Kidney epithelial cell (primary cell): ENCODE results near the gene KRTAP5-9. TPM values are rescaled to one million over a fixed set of nuclear protein-coding genes. Genes with fewer than 3 reads are reported as not detected.
A peak's percentile ranks its signal among the peaks of the same experiment; 100 is the strongest.
"Not testable (repeated sequence)": the region's sequence is repeated elsewhere in the genome, so short reads cannot be mapped to it uniquely, and the experiment has no call there.

Experiments
- DNase-seq: peaks from one replicate; pipeline ENCODE4 v3.0.0-alpha.2; 2010; ENCODE audit warnings: low read depth
- H3K27me3 ChIP-seq: 2 replicates; pipeline ENCODE4 v1.6.0; 2011; ENCODE audit warnings: low read length; ENCODE audit not compliant: control insufficient read depth, insufficient read depth
- H3K36me3 ChIP-seq: 2 replicates; pipeline ENCODE4 v1.5.1; 2011; ENCODE audit warnings: low read length; ENCODE audit not compliant: control insufficient read depth, insufficient read depth
- H3K4me3 ChIP-seq: 2 replicates; pipeline ENCODE4 v1.5.1; 2011; ENCODE audit warnings: low read depth, mild to moderate bottlenecking, control low read depth, low read length
- total RNA-seq: library from RNA; depleted of rRNA; stranded (reverse); fragments of >200 nt; gene quantifications from 2 replicates; pipeline ENCODE4 v1.2.3, GENCODE V29; 2015
- TF ChIP-seq, protein P1 (sequence below): IDR thresholded peaks from 2 replicates; pipeline ENCODE4 v1.5.1; 2011; ENCODE audit warnings: mild to moderate bottlenecking, moderate library complexity, low read length, control low read depth, inconsistent platforms; ENCODE audit not compliant: insufficient read depth, poor library complexity, severe bottlenecking

The KRTAP5-9 gene
- total RNA-seq, 1 donor from 2014 or later: not detected

DNA sequence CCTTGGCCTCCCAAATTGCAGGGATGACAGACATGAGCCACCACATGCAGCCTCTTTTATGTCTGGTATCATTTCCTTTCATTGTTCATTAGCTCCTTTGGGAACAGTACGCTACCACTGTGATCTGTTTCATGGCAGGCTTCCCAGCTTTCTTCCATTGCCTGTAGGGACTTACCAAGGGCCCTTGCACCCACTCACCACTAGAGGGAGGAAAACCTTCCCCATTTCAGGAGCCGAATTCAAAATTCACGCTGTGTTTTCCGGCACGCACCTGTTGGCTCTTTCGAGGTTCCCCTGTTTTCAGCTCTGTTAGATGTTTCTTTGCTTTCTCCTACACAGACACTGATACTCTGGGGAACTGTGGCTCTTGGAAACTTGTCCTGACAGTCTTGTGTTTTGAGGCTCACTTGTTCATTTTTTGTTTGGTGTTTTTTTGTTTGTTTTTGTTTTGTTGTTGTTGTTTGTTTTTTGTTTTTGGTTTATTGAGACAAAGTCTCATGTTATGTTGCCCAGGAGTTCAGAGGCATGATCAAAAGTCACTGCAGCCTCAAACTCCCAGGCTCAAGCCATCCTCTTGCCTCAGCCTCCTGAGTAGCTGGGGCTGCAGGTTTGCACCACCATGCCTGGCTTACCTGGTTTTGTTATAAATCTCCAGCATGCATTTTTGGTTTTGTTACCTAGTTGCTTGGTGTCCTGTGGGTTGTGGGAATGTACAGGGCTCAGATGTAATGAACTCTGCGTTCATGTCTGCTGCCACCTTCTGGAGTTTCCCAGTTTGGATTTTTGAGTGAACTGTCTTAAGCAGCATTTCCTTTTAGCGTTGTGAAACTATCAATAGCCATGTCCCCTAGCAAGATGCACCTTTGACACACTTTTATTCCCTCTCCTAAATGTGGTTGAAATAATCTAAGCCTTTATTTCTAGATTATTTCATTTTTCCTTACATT is 32.1 kb downstream of the KRTAP5-9 start:
- peaks cover 9% of the 10 kb centered on the region for H3K27me3 ChIP-seq
- no peak overlapping the region for H3K4me3 ChIP-seq
- no peak for DNase-seq
- H3K36me3 ChIP-seq: no peaks in the 10 kb centered on the region
- TF ChIP-seq, protein P1, sequence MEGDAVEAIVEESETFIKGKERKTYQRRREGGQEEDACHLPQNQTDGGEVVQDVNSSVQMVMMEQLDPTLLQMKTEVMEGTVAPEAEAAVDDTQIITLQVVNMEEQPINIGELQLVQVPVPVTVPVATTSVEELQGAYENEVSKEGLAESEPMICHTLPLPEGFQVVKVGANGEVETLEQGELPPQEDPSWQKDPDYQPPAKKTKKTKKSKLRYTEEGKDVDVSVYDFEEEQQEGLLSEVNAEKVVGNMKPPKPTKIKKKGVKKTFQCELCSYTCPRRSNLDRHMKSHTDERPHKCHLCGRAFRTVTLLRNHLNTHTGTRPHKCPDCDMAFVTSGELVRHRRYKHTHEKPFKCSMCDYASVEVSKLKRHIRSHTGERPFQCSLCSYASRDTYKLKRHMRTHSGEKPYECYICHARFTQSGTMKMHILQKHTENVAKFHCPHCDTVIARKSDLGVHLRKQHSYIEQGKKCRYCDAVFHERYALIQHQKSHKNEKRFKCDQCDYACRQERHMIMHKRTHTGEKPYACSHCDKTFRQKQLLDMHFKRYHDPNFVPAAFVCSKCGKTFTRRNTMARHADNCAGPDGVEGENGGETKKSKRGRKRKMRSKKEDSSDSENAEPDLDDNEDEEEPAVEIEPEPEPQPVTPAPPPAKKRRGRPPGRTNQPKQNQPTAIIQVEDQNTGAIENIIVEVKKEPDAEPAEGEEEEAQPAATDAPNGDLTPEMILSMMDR: peak; percentile 90

DNA sequence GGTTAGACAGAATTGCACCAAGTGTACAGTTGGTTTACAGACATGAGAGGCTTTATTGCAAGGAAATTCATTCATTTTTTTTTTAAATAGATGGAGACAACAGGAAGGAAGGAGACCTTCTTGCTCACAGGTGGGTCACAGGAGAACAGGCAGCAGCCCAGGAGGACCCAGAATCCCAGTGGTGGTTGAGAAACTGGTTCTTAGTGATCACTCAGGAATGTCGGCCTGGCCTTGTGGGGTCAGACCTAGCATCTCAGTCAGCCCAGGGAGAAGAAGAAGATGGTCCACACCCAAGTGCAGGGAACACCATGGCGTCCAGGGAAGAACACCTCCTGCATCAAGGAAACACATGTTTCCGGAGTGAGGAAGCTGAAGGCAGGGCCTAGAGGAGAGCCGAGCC is 33.6 kb downstream of the KRTAP5-9 start:
- no peak for DNase-seq
- no peak overlapping the region for H3K4me3 ChIP-seq
- peaks cover 8% of the 10 kb centered on the region for H3K27me3 ChIP-seq
- TF ChIP-seq, protein P1: no peak
- H3K36me3 ChIP-seq: no peaks in the 10 kb centered on the region

DNA sequence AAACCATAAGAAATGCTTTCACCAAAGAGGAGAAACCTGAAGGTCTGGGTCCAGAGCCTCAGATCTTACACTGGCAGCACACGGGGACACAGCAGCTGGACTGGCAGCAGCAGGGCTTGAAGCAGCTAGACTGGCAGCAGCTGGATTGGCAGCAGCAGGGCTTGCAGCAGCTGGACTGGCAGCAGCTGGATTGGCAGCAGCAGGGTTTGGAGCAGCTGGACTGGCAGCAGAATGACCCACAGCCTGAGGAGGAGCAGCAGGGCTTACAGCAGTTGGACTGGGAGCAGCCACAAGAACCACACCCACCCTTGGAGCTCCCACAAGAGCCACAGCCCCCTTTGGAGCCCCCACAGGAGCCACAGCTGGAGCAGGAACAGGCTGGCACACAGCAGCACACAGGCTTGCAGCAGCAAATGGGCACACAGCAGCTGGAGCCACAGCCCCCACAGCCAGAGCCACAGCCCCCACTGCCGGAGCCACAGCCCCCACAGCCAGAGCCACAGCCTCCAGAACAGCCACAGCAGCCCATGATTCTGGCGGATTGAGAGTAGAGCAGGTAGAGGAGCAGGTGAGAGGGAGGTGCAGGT is 34.2 kb downstream of the KRTAP5-9 start, which contains the start of gene KRTAP5-11:
Gene KRTAP5-11 (minus strand): TSS at position 567 of the 587 bp plus-strand sequence. CDS start 38 bp downstream, at position 529.
- H3K4me3 ChIP-seq: no peak within 1 kb of the TSS
- TF ChIP-seq, protein P1: no peak
- H3K27me3 ChIP-seq: peaks cover 8% of the 10 kb centered on the region
- DNase-seq: no peak
- H3K36me3 ChIP-seq: no peaks in the 10 kb centered on the region

DNA sequence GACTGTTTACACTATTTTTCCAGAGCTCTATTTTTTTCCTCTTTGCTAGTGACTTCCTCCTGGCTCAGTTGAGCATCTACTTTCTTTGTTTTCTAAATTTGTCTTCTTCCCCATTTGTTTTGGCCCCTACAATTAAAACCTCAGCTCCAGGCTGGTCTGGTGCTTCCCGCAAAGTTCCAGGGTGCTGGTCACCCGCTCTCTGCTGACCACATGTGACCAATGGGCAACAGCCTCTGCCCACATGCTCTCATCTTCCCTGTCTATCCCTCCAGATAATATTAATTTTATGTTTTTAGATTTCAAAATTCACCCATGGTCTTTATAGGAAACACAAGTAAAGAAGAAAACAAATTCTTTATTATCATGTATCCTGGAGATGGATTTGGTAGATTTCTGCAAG is 34.7 kb downstream of the KRTAP5-9 start:
- not testable (repeated sequence) for H3K27me3 ChIP-seq, H3K36me3 ChIP-seq, H3K4me3 ChIP-seq, DNase-seq

DNA sequence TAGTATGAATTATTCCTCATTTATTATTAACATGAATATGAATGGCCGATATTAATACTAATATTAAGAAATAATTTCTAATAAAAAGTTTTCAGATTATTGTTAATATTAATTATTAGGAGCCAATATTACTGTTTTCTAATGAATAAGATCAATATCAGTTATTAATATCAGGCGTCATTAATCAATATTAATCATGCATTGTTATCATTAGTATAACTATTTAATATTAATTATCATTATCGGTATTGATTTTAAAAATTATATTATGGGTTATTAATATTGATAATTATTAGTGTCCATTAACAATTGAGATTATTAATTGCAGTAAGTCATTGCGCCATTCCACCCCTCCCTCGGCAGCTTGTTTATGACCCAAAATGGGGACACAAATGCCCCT is 37.5 kb downstream of the KRTAP5-9 start:
- H3K27me3 ChIP-seq, DNase-seq, H3K4me3 ChIP-seq, H3K36me3 ChIP-seq: not testable (repeated sequence)

DNA sequence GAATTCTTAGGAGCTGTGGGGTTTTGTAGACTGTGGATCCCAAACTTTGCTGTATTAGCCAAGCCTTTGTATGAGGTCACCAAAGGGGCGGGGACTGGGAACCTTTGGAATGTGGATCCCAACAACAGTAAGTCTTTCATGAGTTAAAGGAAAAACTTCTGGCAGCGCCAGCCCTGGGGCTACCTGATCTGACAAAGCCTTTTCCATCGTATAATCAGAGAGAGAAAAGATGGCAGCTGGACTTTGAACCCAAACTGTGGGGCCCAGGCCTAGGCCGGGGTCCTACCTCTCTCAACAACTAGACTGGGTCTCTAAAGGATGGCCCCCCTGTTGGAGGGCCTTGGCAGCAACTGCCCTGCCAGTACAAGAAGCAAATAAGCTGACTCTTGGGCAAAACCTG is 40.1 kb downstream of the KRTAP5-9 start:
- DNase-seq, H3K4me3 ChIP-seq, H3K27me3 ChIP-seq, H3K36me3 ChIP-seq: not testable (repeated sequence)

DNA sequence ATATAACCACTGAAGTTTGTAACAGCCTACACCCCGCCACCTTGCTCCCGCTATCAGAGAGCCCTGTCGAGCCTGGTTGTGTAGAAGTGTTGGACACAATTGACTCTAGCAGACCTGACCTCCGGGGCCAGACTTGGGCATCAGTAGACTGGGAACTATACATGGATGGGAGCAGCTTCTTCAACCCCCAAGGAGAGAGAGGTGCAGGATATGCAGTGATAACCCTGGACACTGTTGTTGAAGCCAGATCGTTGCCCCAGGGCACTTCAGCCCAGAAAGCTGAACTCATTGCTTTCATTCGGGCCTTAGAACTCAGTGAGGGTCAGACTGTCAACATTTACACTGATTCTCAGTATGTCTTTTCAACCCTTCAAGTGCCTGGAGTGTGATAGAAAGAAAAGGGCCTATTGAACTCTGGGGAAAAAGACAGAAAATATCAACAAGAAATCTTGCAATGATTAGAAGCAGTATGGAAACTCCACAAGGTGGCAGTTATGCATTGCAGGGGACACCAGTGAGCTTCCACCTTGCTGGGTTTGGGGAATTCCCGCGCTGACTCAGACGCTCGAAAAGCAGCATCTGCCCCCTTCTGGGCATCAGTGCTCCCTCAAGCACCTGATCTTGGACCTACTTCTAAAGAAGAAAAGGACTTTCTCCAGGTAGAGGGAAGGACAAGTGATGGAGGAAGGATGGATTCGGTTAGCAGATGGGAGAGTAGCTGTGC is 40.8 kb downstream of the KRTAP5-9 start:
- H3K27me3 ChIP-seq, DNase-seq, H3K4me3 ChIP-seq, H3K36me3 ChIP-seq: not testable (repeated sequence)
- TF ChIP-seq, protein P1: peak; percentile 4

DNA sequence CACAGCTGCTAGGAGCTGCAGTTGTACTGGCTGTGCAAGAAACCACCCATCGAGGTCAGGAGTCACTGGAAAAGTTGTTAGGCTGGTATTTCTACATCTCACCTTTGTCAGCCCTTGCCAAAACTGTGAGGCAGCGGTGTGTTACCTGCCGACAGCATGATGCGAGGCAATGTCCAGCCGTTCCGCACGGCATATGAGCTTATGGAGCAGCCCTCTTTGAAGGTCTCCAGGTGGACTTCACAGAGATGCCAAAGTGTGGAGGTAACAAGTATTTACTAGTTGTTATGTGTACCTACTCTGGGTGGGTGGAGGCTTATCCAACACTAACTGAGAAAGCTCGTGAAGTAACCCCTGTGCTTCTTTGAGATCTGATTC is 41.3 kb downstream of the KRTAP5-9 start:
- not testable (repeated sequence) for DNase-seq, H3K4me3 ChIP-seq, H3K27me3 ChIP-seq, H3K36me3 ChIP-seq
